ENCODE measurements around the gene TMEM178B. TPM values are rescaled to one million over a fixed set of nuclear protein-coding genes. Genes with fewer than 3 reads are reported as not detected.

The TMEM178B gene
- total RNA-seq, 1 donor from 2014 or later = 0.74 TPM

DNA sequence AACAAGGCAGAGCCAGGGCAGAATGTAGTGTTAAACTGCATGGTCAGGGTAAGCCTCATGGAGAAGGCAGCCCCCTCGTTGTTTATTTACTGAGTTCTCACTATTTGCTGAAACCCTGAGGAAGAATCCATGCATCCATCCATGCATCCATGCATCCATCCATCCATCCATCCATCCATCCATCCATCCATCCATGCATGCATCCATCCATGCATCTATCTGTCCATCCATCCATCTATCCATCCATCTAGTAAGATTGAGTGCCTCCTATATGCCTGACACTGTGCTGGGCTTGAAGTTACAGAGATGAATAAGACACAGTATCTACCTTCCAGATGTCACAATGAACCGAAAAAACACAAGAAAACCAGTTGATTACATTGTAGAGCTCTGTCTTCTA lies 275.9 kb downstream of the TMEM178B start:
- no peak for DNase-seq (ENCODE audit: low spot score)

DNA sequence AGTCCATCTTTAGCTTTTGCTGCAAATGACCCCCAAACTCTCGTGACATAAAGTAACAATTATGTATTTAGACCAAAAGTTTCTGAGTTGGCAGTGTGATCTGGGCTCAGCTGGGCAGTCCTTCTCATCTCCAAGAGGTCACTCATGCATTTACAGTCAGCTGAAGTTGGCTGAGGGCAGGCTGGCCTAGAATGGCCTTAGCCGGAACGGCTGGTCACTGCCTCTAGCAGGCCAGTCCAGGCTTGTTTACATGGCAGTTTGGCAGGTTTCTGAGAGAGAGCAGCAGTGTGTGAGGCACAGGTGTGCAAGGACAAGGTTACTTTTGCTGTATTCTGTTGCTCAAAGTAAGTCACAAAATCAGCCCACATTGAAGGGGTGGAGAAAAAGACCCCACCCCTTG lies 277.3 kb downstream of the TMEM178B start:
- DNase-seq (ENCODE audit: low spot score) = no peak

DNA sequence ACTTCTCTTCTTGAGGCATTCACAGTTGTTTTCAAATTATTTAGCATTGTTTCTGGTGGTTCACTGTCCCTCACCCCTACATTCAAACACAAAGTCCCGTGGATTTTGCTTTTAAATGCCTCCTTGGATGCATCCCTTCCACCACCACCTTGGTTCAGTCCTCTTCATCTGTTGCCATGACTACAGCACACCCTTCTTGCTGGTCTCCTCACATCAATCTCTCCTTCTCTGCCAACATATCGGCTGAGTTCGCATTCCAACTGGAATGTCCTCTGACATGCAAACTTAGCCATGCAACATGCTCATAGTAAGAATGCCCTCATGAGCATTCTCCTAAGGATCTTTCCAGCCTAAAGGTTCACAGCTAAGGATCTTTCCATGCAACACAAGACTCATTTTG lies 279.1 kb downstream of the TMEM178B start:
- no peak for DNase-seq (ENCODE audit: low spot score)

DNA sequence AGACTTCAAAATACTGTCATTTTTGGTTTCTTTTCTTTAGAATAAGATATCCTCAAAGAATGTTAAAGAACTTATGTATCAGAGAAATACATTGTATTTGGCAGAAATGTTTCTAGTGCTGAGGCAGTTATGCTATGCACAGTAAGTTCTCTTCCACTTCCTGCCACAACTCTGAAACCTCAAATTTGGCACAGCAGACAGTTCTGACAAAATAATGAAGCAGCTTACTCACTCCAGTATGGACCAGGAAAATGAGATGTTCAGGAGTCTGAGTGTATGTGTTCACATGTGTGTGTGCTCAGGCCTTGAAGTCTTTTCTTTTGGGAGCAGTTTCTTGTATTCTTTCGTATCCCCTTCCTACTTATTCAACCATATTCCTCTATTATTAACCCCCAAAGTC lies 280.4 kb downstream of the TMEM178B start:
- DNase-seq (ENCODE audit: low spot score) = no peak

DNA sequence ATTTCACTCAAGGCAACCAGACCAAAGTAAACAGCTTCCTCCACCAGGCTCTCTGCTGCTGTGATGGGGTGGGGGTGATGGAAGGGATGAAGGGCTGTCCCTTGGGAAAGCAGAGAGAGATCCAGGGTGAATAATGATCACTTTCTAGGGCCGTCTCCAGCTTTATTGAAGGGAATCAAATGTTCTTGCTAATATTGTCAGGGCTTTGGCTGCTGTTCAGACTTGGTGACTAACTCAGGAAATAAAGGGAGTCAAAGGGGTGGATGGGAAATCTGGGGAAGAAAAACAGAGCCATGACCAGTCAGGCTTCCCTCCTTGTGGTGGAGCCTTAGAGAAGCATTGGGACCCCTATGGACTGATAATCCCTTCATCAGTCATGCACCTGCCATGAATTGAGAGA lies 281.2 kb downstream of the TMEM178B start:
- no peak for DNase-seq (ENCODE audit: low spot score)

DNA sequence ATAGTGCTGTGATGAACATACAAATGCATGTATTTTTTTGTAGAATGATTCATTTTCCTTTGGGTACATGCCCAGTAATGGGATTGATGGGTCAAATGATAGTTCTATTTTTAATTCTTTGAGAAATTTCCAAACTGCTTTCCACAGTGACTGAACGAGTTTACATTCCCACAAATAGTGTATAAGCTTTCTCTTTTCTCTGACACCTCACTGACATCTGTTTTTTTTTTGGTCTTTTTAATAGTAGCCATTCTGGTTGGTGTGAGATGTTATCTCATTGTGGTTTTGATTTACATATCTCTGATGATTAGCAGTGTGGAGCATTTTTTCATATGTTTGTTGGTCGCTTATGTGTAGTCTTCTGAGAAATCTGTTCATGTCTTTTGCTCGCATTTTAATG lies 282.3 kb downstream of the TMEM178B start:
- no peak for DNase-seq (ENCODE audit: low spot score)

DNA sequence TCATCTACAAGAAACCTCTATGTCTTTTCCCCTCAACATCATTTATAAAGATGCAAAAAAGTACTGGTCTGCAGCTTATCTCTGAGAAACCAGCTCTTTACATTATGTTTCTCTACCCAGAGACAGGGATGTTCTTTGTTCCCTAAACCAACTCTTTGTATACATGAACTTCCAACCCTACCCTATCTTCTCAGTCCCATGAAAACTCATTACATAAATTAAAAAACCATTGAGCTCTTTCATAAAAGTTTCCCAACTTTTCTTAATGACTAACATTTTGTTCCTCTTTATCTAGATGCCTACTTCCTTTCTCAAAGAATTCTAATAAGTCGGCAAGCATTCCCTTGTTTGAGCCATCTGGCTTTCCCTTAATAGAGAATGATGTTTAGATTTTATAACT lies 284.5 kb downstream of the TMEM178B start:
- no peak for DNase-seq (ENCODE audit: low spot score)

DNA sequence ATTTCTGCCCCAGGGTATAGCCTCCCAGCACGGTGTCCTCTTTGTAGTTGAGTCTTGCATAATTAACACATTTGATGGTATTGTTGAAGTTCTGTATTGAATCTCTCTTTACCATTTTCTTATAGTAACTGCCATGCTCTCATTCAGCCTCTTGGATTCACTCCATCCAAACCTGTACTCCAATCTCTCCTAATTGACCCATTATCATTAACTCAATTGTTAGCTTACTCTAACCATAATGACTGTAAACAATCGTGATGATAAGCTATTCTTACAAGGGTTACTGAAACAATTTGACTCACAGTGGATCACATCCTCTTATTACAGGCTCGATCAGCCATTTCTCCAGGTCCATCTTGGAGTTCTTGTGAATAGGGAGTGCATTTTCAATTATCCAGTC lies 285.4 kb downstream of the TMEM178B start:
- DNase-seq (ENCODE audit: low spot score) = no peak

DNA sequence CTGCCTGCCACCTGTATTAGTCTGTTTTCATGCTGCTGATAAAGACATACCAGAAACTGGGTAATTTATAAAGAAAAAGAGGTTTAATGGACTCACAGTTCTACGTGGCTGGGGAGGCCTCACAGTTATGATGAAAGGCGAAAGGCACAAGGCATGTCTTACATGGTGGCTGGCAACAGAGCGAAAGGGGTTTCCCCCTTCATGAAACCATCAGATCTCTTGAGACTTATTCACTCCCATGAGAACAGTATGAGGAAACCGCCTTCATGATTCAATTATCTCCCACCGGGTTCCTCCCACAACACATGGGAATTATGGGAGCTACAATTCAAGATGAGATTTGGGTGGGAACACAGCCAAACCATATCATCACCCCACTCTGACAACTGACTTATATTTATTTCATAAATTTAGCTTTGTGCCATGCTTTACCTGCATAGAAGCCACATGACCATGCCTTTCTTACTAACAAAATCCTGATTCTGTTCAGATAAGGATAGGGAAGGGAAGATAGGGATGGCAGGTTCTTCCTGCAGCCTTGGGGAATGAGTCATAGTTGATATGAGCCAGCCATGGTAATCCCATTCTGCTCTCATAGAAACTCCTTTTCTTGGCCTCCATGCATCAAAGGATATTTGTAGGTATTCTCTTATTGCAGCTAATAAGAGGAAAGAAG lies 286.0 kb downstream of the TMEM178B start:
- no peak for DNase-seq (ENCODE audit: low spot score)

DNA sequence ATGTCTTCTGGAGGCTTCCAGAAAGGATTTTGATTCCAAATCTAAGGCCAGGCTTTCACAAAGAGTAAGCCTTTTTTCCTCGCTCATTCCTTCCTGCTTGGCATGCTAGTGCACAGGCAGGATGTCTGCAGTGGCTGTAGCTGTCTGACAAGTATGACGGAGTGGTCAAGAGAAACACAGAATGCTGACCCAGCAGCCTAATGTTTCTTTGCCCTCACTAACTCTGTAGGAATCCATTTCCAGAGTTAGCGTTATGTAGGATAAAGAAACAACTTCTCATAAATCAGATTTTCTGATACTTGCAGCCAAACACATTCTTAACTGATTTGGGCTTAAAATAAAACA lies 286.5 kb downstream of the TMEM178B start:
- DNase-seq (ENCODE audit: low spot score) = no peak

DNA sequence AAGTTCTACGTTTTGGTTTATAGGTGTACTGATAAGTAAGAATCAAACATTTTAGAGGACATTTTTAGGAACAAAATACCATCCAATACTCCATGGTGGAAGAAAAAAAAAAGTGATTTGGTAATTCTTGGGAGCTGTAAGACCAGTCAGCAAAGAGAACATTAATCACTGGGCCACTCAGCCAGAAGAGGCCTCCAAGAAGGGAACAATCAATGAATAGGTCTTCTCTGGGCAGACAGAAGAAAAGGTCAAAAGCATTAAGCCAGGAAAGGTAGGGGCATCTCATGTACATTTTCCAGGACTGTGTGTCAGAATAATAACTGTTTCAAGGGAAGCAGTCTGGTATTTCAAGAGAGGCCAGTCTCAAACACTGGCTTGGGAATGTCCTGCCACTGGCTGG lies 286.9 kb downstream of the TMEM178B start:
- DNase-seq (ENCODE audit: low spot score) = no peak

DNA sequence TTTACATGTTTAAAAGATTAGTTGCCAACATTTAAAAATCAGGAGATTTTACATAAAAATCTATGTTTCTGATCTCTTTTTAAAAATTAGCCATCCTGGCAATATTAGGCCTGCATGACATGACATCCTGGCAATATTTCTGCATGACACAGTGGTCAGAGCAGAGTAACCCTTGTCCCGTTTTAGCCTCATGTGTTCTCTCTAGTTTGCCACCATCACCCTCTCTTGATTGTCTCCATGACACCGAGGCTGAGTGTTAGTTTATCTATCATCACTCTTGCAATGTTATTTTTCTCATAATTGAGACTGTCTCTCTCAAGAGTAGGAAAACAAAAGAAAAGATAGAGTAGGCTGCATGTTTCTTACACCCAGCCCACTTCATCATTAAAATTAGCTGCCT lies 287.6 kb downstream of the TMEM178B start:
- no peak for DNase-seq (ENCODE audit: low spot score)

DNA sequence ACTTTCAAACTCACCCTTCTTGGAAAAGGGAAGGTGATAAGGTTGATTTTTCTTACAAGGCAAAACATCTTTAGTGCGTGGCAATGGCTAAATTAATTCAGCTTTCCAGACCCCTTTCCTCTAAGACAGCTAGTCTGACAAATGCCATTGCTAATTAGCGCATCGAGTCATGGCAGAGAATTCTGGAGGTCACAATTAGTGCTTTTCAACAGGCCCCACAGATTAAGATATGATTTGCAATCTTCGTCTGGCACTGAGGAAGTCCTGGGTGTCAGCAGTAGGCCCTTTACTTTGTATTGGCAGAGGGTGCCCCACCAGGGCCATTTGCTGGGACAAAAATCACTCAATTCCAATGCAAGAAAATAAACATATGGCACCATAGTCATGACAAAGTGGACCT lies 288.1 kb downstream of the TMEM178B start:
- DNase-seq (ENCODE audit: low spot score) = no peak

DNA sequence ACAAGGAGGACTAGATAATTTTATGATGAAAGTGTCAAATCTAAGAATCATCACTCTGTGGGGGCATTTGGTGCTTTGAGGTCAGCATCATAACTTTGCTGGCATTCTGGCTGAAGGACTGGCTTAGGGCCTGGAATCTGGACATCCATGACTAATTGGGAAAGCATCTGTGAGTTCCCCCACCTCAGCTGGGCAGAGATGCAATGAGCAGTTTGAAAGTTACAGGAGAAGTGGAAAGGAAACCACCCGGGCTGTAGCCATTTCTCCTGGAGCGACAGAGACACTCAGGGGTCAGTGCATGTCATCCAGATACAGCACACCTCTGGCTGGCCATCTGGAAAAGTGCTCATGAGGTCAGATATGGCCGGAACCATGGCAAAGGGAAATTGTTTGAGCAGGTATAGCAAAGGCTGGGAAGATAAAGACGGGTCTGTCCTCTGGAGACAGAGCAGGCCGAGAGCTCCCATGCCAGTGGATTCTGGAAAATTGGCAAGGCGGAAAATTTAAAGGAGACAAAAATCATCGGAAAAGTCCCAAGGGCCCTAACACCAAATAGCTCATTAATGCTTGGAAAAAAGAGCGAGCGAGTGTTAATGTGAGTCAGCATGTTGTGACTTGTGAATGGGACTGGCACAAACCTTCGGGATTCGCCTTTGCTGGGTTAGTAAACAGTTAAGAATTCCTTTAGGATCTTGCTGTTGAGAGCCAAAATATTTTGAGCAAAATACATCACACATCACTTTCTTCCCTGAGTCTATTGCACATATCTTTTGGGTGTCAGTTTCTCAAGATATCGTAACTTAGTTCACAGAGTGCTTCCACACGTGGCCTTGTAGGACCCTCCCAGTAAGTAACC lies 288.9 kb downstream of the TMEM178B start:
- DNase-seq (ENCODE audit: low spot score) = no peak

DNA sequence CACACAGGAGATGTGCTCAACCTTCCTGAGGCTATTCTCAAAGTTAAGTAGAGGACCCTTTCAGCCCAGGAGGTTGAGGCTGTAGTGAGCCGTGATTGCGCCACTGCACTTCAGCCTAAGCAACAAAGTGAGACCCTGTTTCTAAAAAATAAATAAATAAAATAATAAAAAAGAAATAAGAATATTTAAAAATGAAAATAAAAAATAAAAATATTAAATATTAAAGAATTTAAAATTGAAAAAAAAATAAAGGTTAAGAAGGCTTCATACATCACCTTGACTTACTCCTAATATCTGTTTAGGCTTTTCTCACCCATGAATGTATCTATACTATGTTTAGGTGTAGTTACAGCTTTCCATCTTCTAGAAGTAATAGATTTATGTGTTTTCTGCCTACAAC lies 289.9 kb downstream of the TMEM178B start:
- no peak for DNase-seq (ENCODE audit: low spot score)

DNA sequence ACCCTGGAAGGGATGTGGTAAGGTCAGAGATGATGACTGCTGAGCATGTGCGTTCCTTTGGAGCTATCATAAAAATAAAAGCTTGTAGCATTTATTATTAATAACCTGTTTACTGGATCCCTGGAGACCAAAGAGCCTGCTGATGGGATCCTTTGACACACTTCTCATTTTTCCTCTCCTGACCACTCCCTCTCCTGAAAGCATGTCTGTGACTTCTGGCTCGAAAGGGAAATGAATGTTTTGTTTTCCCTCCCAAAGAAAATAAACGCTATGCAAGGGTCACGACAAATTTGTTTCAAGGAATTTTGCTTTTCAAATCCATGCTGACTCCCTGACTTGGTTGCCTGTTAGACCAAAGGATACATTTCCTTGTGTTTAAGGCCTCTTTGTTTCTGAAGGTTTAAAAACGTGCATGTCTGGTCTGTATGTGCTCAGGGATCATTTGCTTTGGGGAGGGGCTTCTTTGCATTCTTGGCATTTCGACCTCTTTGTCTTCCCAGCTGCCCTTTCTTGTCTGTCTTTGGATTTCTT lies 292.3 kb downstream of the TMEM178B start:
- DNase-seq (ENCODE audit: low spot score) = no peak

DNA sequence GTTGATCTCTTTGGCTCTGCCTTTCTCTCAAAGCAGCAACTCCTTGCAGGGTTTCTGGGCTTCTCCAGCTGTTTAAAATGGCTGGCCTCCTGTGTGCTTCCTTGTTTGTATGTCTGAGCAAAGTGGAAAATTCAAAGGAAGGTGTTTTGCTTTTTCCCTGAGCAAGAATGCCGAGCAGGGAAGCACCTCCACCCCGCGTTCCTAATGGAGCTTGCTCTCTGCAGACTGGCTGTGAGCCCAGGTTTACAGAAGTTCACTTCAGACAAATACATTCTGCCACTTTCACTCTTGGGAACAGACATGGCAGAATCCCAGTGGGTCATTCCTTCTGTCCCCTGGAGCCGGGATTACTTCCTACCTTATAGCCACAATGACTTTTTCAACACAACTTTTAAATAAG lies 295.6 kb downstream of the TMEM178B start:
- no peak for DNase-seq (ENCODE audit: low spot score)

DNA sequence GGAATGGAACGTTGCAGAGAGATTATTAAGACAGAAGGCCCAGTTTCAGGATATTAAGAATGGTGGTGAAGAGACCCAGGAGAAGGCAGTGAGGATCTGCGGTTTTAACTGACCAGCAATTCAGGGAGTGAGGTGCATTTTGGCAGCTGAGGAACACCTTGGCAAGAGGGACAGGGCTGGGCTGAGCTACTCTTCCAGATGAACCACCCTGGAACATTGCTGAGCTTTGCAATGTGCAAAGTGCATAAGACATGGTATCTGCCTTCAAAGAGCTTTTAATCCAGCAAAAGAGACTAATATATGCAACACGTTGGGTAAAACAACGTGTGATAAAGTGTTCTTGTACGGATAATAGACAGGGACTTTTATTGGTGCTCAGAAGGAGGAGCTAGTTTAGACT lies 296.3 kb downstream of the TMEM178B start:
- no peak for DNase-seq (ENCODE audit: low spot score)

DNA sequence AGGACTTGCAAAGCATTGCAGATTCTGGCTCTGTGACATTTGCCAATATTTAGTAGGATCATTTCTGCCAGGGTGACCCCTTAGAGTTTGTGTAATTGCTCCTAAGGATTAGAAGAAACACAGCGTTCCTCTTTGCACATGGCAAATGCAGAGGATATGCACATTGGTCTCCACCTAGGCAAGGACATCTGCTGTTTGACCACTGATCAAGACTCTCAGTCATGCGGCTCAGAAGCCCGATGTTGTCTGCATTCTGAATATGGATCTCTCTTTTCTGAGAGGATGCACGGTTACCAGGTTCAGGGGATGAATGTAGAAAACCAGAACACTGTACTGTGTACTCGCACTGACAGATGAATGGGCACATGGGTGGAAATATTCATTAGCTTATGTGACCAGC lies 296.8 kb downstream of the TMEM178B start:
- DNase-seq (ENCODE audit: low spot score) = no peak

DNA sequence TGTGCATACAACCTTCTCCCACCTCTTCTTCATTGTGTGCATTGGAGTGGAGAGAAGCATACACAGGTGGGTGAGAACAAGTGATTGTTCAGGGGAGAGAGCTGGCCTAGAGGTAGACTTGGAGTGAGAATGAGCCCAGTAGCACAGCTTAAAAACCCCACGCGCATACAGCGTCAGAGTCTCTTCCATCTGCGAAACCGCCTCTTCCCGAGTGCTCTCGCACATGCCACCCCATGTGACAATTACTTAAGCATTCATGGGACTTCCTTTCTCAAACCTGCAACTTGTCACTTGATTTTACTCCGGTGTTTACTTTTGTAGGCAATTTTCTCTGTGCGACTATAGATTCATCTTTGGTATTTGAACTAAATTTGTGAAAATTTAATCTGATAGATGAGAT lies 300.6 kb downstream of the TMEM178B start:
- no peak for DNase-seq (ENCODE audit: low spot score)

DNA sequence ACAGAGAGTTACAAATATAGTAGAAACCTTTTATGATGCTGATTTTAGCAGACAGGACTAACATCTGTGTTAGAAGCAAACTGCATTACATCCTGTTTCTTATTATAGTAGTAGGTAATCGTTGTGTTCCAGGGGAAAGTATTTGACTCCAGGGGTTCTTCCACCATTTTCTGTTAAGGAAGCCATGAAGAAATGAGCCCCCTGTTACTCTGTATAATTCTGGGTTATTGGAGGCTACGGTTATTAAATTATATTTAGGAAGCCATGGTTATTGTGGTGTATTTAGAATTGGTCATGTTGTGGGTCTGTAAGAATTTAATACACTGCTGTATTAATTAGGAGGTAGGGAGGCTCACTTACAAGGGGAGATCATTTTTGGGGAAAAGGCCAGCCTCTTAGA lies 301.6 kb downstream of the TMEM178B start:
- DNase-seq (ENCODE audit: low spot score) = no peak

DNA sequence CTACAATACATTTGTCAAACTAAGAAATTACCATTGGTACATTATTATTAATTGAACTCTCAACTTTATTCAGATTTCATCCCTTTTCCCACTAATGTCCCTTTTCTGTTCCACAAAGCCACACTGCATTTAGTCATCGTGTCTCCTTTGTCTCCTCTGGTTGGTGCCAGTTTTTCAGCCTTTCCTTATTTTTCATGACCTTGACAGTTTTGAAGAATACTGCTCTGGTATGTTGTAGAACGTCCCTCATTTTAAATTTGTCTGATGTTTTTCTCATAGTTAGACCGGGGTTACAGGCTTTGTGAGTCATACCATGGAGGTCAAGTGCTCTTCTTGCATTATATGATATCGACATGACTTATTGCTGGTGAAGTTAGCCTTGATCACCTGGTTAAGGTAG lies 304.0 kb downstream of the TMEM178B start:
- no peak for DNase-seq (ENCODE audit: low spot score)

DNA sequence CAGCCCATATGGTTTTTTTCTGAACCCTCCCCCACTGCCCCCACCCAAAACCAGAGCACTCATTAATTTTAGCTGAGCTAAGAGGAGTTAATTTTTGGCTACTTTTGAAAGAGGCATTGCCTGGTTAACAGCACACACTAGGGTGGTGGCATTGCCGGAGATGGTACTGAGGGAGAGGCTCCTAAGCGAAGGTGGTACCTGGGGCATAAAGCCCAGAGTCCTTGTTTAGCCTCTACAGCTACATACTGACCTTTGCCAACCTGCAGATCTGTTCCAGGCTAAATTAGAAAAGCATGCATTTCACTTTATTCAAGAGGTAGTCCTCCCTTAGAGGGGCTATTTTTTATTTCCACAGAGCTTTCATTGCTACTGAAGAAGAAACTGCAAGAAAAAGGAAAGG lies 304.5 kb downstream of the TMEM178B start:
- DNase-seq (ENCODE audit: low spot score) = no peak

Data from mesenteric fat pad (tissue), 1 donor.